Loucy (cell line): Measurements from ENCODE around the gene SDHAF3.

ENCODE experiments used
- EZH2phosphoT487 ChIP-seq: fragments of 200-600 bp; IDR thresholded peaks from 2 replicates; pipeline ENCODE4 v1.6.1; 2018; ENCODE audit warnings: antibody characterized with exemption, mild to moderate bottlenecking, moderate library complexity, borderline replicate concordance
- TF ChIP-seq, protein P1 (sequence below): fragments of 200-600 bp; sonication (generic); conservative IDR thresholded peaks from 2 replicates; pipeline ENCODE4 v1.5.1; 2014; ENCODE audit warnings: mild to moderate bottlenecking, antibody characterized with exemption, low read length

DNA sequence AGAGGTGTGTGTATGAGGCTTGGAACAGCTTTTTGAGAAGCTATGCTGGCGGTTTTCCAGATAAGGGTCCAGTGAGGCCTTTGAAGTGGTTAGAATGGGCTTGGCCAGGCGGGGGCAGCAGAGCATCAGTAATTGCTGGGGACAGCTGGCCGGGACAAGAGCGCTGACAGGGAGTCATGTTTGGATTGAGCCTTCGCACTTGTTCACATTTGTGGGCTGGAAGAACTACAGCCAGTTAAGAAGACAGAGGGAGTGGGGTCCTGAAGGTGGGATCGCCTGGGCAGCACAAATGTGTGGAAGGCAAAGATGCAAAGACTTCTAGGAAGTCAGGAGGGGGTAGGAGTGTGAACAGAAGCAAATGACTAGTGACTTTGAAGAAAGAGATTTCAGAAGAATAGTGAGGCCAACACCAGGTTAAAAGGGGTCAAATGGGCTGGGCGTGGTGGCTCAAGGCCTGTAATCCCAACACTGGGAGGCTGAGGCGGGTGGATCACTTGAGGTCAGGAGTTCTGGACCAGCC, 12.7 kb upstream of the SDHAF3 start:
- TF ChIP-seq, protein P1, sequence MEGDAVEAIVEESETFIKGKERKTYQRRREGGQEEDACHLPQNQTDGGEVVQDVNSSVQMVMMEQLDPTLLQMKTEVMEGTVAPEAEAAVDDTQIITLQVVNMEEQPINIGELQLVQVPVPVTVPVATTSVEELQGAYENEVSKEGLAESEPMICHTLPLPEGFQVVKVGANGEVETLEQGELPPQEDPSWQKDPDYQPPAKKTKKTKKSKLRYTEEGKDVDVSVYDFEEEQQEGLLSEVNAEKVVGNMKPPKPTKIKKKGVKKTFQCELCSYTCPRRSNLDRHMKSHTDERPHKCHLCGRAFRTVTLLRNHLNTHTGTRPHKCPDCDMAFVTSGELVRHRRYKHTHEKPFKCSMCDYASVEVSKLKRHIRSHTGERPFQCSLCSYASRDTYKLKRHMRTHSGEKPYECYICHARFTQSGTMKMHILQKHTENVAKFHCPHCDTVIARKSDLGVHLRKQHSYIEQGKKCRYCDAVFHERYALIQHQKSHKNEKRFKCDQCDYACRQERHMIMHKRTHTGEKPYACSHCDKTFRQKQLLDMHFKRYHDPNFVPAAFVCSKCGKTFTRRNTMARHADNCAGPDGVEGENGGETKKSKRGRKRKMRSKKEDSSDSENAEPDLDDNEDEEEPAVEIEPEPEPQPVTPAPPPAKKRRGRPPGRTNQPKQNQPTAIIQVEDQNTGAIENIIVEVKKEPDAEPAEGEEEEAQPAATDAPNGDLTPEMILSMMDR: peak; percentile 60
- no peak for TF ChIP-seq EZH2phosphoT487
